Chondrocyte (in vitro differentiated cells): ENCODE measurements around the gene ARHGAP29. TPM values are rescaled to one million over a fixed set of nuclear protein-coding genes. Genes with fewer than 3 reads are reported as not detected.

Source experiments
- DNase-seq: peaks from one replicate; pipeline ENCODE4 v3.0.0; 2021; ENCODE audit warnings: mixed read lengths, low spot score
- H3K27ac Mint-ChIP-seq: one replicate; pipeline ENCODE4 v1.8.0; 2021; ENCODE audit warnings: mild to moderate bottlenecking, moderate library complexity, mixed read lengths; ENCODE audit not compliant: unreplicated experiment
- H3K27me3 Mint-ChIP-seq: 2 replicates; pipeline ENCODE4 v1.8.0; 2021; ENCODE audit warnings: low read depth, mixed read lengths
- H3K36me3 Mint-ChIP-seq: 2 replicates; pipeline ENCODE4 v1.8.0; 2021; ENCODE audit warnings: low read depth, mixed read lengths
- H3K4me1 Mint-ChIP-seq: 2 replicates; pipeline ENCODE4 v1.8.0; 2021; ENCODE audit warnings: low read depth, mild to moderate bottlenecking, mixed read lengths
- H3K4me3 Mint-ChIP-seq: one replicate; pipeline ENCODE4 v1.8.0; 2021; ENCODE audit warnings: mild to moderate bottlenecking, moderate library complexity, mixed read lengths; ENCODE audit not compliant: unreplicated experiment
- H3K9me3 Mint-ChIP-seq: 2 replicates; pipeline ENCODE4 v1.8.0; 2021; ENCODE audit warnings: low read depth, mixed read lengths
- CTCF ChIP-seq: fragments of 200-600 bp; sonication (generic); IDR thresholded peaks from 2 replicates; pipeline ENCODE4 v1.5.0; 2021; ENCODE audit warnings: antibody characterized with exemption, mild to moderate bottlenecking, moderate library complexity
- total RNA-seq: library from RNA; stranded (reverse); gene quantifications from 3 replicates; pipeline ENCODE4 v1.2.1, GENCODE V29; 2021

ARHGAP29 gene
- total RNA-seq, 1 donor from 2014 or later: 44.7 TPM

- H3K27ac Mint-ChIP-seq: no peak overlapping the region
- H3K4me3 Mint-ChIP-seq: no peak overlapping the region
- no peaks in the 10 kb centered on the region for H3K27me3 Mint-ChIP-seq
- peak; percentile 76 for TF ChIP-seq CTCF
- no peak for DNase-seq
- peaks cover 15% of the 10 kb centered on the region for H3K4me1 Mint-ChIP-seq
- peaks cover 8% of the 10 kb centered on the region for H3K36me3 Mint-ChIP-seq
- peaks cover 20% of the 10 kb centered on the region for H3K9me3 Mint-ChIP-seq
Observed at GRCh38 chr1:94240822-94241221, 3.4 kb upstream of the ARHGAP29 start.

GRCh38 chr1:94239796-94240195, 2.4 kb upstream of the ARHGAP29 start:
- H3K4me3 Mint-ChIP-seq: no peak overlapping the region
- H3K9me3 Mint-ChIP-seq: peaks cover 20% of the 10 kb centered on the region
- H3K27ac Mint-ChIP-seq: no peak overlapping the region
- H3K36me3 Mint-ChIP-seq: peaks cover 8% of the 10 kb centered on the region
- H3K27me3 Mint-ChIP-seq: no peaks in the 10 kb centered on the region
- no peak for TF ChIP-seq CTCF
- no peak for DNase-seq
- H3K4me1 Mint-ChIP-seq: peaks cover 21% of the 10 kb centered on the region

- Mint-ChIP-seq H3K27me3 (no peaks in the 10 kb centered on the region), H3K36me3 (peaks cover 7% of the 10 kb centered on the region), H3K4me3 (no peak overlapping the region), H3K27ac (no peak overlapping the region), H3K9me3 (peaks cover 17% of the 10 kb centered on the region), H3K4me1 (peaks cover 27% of the 10 kb centered on the region)
- no peak for TF ChIP-seq CTCF
- no peak for DNase-seq
Observed at GRCh38 chr1:94239051-94239450, 1.7 kb upstream of the ARHGAP29 start.

GRCh38 chr1:94236630-94237290, 624 bp downstream of the ARHGAP29 start:
- Mint-ChIP-seq H3K9me3 (no peaks in the 10 kb centered on the region), H3K27ac (peak overlapping the region; percentile 92), H3K4me3 (peak overlapping the region; percentile 97), H3K4me1 (peaks cover 45% of the 10 kb centered on the region), H3K27me3 (no peaks in the 10 kb centered on the region), H3K36me3 (no peaks in the 10 kb centered on the region)
- no peak for DNase-seq
- peak; percentile 69 for TF ChIP-seq CTCF

GRCh38 chr1:94236013-94236491, 1.3 kb downstream of the ARHGAP29 start:
- H3K27me3 Mint-ChIP-seq: no peaks in the 10 kb centered on the region
- H3K27ac Mint-ChIP-seq: peak overlapping the region; percentile 92
- H3K36me3 Mint-ChIP-seq: no peaks in the 10 kb centered on the region
- no peak for DNase-seq
- TF ChIP-seq CTCF: no peak
- H3K4me1 Mint-ChIP-seq: peaks cover 52% of the 10 kb centered on the region
- H3K4me3 Mint-ChIP-seq: peak overlapping the region; percentile 97
- H3K9me3 Mint-ChIP-seq: no peaks in the 10 kb centered on the region
